HepG2 (cell line): ENCODE measurements around the gene ABHD18. TPM values are rescaled to one million over a fixed set of nuclear protein-coding genes. Genes with fewer than 3 reads are reported as not detected.

ENCODE experiments used
- HOXA7 ChIP-seq: sonication (generic); formaldehyde crosslinking; IDR thresholded peaks from 2 replicates; pipeline ENCODE4 v1.8.1; 2022; ENCODE audit warnings: mild to moderate bottlenecking, missing genetic modification reagents, moderate library complexity
- ISX ChIP-seq: sonication (generic); formaldehyde crosslinking; conservative IDR thresholded peaks from 2 replicates; pipeline ENCODE4 v1.5.0; 2020; ENCODE audit warnings: missing genetic modification reagents
- JUNB ChIP-seq: sonication (generic); formaldehyde crosslinking; IDR thresholded peaks from 2 replicates; pipeline ENCODE4 v1.8.0; 2022; ENCODE audit warnings: missing genetic modification reagents, mild to moderate bottlenecking, borderline replicate concordance
- KMT2A ChIP-seq: sonication (generic); formaldehyde crosslinking; IDR thresholded peaks from 2 replicates; pipeline ENCODE4 v1.4.0; 2020; ENCODE audit warnings: missing genetic modification reagents
- NFE2L2 ChIP-seq: fragments of 150-350 bp; IDR thresholded peaks from 2 replicates; pipeline ENCODE4 v1.6.1; 2014; ENCODE audit warnings: low read length
- PPARG ChIP-seq: conservative IDR thresholded peaks from 2 replicates; pipeline ENCODE4 v1.6.1; 2016; ENCODE audit warnings: missing biosample characterization, missing genetic modification reagents
- PRDM15 ChIP-seq: sonication (generic); formaldehyde crosslinking; IDR thresholded peaks from 2 replicates; pipeline ENCODE4 v1.4.0; 2020; ENCODE audit warnings: missing genetic modification reagents
- SKIL ChIP-seq: sonication (generic); formaldehyde crosslinking; IDR thresholded peaks from 2 replicates; pipeline ENCODE4 v1.8.0; 2022; ENCODE audit warnings: missing genetic modification reagents, mild to moderate bottlenecking, moderate library complexity, borderline replicate concordance
- SP140L ChIP-seq: sonication (generic); formaldehyde crosslinking; IDR thresholded peaks from 2 replicates; pipeline ENCODE4 v1.4.0; 2020; ENCODE audit warnings: missing genetic modification reagents, borderline replicate concordance
- SRSF9 ChIP-seq: fragments of 200-400 bp; formaldehyde crosslinking; IDR thresholded peaks from 2 replicates; pipeline ENCODE4 v1.6.1; 2018; ENCODE audit warnings: borderline replicate concordance, mild to moderate bottlenecking, low read depth, low read length; ENCODE audit not compliant: insufficient read depth, poor library complexity, severe bottlenecking
- U2AF1 ChIP-seq: fragments of 200-400 bp; formaldehyde crosslinking; optimal IDR thresholded peaks from 2 replicates; pipeline ENCODE3; 2017; ENCODE audit warnings: mild to moderate bottlenecking, low read depth, low read length
- YEATS4 ChIP-seq: sonication (generic); formaldehyde crosslinking; IDR thresholded peaks from 2 replicates; pipeline ENCODE4 v1.4.0; 2020; ENCODE audit warnings: missing genetic modification reagents, borderline replicate concordance
- ZBTB49 ChIP-seq: sonication (generic); formaldehyde crosslinking; IDR thresholded peaks from 2 replicates; pipeline ENCODE4 v1.4.0; 2020; ENCODE audit warnings: missing genetic modification reagents, borderline replicate concordance
- ZBTB7B ChIP-seq: sonication (generic); formaldehyde crosslinking; IDR thresholded peaks from 2 replicates; pipeline ENCODE4 v1.4.0; 2020; ENCODE audit warnings: missing genetic modification reagents
- ZFP1 ChIP-seq: IDR thresholded peaks from 2 replicates; pipeline ENCODE4 v1.6.1; 2016
- ZFP91 ChIP-seq: sonication (generic); formaldehyde crosslinking; IDR thresholded peaks from 2 replicates; pipeline ENCODE4 v1.9.0; 2022; ENCODE audit warnings: missing genetic modification reagents, mild to moderate bottlenecking, borderline replicate concordance
- ZNF672 ChIP-seq: sonication (generic); formaldehyde crosslinking; IDR thresholded peaks from 2 replicates; pipeline ENCODE4 v1.8.1; 2022; ENCODE audit warnings: missing genetic modification reagents
- ZNF879 ChIP-seq: sonication (generic); formaldehyde crosslinking; IDR thresholded peaks from 2 replicates; pipeline ENCODE4 v1.8.1; 2023; ENCODE audit warnings: missing genetic modification reagents
- polyA plus RNA-seq, 8 experiments: library from polyadenylated mRNA; depleted of rRNA in 3 of 8; stranded (reverse) in 7 of 8; unstranded in 1 of 8; fragments of >200 nt; fragmentation: Illumina TruSeq in 4 of 8; extraction: Trizol in 4 of 8; gene quantifications; 2 replicates each; pipeline versions ENCODE4 v1.2.1 to v1.2.3, GENCODE V29; 2011 to 2016; ENCODE audit warnings: low read depth in 4 of 8, missing spikeins in 1 of 8, mixed read lengths in 1 of 8; ENCODE audit not compliant: insufficient read depth in 1 of 8
- total RNA-seq, 5 experiments: library from RNA; depleted of rRNA; stranded (reverse); fragments of >200 nt; fragmentation: Illumina TruSeq; extraction: Trizol; gene quantifications; 2 replicates each; pipeline ENCODE4 v1.2.3, GENCODE V29; 2016; ENCODE audit warnings: low read depth in 1 of 5

The ABHD18 gene
- total and polyA plus RNA-seq, 2 of the 13 experiments (the other 11 are each of a cell fraction or from before 2014, with no cell fraction given), result 5.5 to 16.3 TPM

- TF ChIP-seq PRDM15 (no peak), PPARG (0 out of 2 replicates have a peak, but pooled peaks have one; percentile 24), ZNF879 (CRISPR knock-in tag) (0 out of 2 replicates have a peak, but pooled peaks have one; percentile 39), SP140L (CRISPR knock-in tag) (no peak), HOXA7 (no peak), ZBTB49 (CRISPR knock-in tag) (no peak), ISX (peak; percentile 20; the same call in 1 of the 2 replicates), NFE2L2 (no peak), SKIL (CRISPR knock-in tag) (no peak), U2AF1 (no peak), SRSF9 (no peak), ZFP91 (peak; percentile 74; the same call in 1 of the 2 replicates), ZBTB7B (CRISPR knock-in tag) (peak; percentile 75; the same call in 1 of the 2 replicates), ZNF672 (0 out of 2 replicates have a peak, but pooled peaks have one; percentile 55), YEATS4 (CRISPR knock-in tag) (peak; percentile 98), KMT2A (CRISPR knock-in tag) (peak; percentile 70), JUNB (CRISPR knock-in tag) (no peak), ZFP1 (no peak)
Measured at GRCh38 chr4:128060699-128061565, 95.7 kb downstream of the ABHD18 start, which contains the start of gene LARP1B (continued).
